HepG2 (cell line): ENCODE measurements around the gene SLC25A19.

Source experiments
- HMG20A ChIP-seq: IDR thresholded peaks from 2 replicates; pipeline ENCODE4 v1.6.1; 2016; ENCODE audit warnings: borderline replicate concordance
- ZNF614 ChIP-seq: IDR thresholded peaks from 2 replicates; pipeline ENCODE4 v1.6.1; 2018; ENCODE audit warnings: missing biosample characterization, missing genetic modification reagents, inconsistent platforms, borderline replicate concordance
- TF ChIP-seq, protein P1 (sequence below), 2 experiments: IDR thresholded peaks; 2 replicates each; pipeline ENCODE4 v1.6.1; 2011 to 2012; ENCODE audit warnings: low read length in 2 of 2, borderline replicate concordance in 1 of 2, low read depth in 1 of 2, mild to moderate bottlenecking in 1 of 2, moderate library complexity in 1 of 2
- TF ChIP-seq, protein P2 (sequence below): sonication (generic); formaldehyde crosslinking; conservative IDR thresholded peaks from 2 replicates; pipeline ENCODE4 v1.8.0; 2022; ENCODE audit warnings: mild to moderate bottlenecking, moderate library complexity, missing genetic modification reagents
- TF ChIP-seq, protein P3 (sequence below): sonication (generic); formaldehyde crosslinking; IDR thresholded peaks from 2 replicates; pipeline ENCODE4 v1.4.0; 2020; ENCODE audit warnings: low read depth, mild to moderate bottlenecking, missing genetic modification reagents
- TF ChIP-seq, protein P4 (sequence below): sonication (generic); formaldehyde crosslinking; IDR thresholded peaks from 2 replicates; pipeline ENCODE4 v1.5.0; 2020; ENCODE audit warnings: mild to moderate bottlenecking, missing genetic modification reagents, moderate library complexity

DNA sequence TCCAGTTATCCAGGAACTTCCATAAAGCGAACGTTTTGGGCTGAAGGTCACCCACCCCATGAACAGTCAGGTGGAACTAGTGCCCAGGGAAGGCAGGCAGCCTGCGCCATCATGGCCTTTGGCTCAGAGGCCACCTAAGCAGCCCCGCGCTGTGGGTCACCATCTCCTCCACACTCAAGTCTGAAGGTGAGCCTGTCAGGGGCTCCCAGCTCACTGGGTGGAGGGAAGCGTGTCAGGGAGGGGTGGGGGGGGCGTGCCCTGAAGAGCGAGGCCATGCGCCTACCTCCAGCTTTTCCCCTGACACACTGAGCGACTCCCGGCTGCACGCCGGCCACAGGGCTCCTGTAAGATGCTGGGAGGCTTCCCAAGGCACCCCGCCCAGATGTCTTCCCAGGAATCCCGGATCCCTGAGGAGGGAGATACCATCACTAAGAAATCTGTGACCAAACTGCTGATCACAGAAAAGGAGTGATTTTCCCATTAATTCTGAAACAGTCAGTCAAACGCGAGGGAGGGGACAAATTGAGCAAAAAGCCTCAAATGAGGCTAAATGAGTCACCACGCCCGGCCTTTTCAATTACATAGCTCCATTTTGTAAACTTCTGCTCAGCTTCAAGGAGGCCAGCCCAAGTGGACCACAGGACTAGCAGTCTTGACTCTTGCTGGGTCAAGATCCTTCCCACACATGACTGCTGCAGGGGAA is 26.5 kb upstream of the SLC25A19 start:
- TF ChIP-seq, protein P1, sequence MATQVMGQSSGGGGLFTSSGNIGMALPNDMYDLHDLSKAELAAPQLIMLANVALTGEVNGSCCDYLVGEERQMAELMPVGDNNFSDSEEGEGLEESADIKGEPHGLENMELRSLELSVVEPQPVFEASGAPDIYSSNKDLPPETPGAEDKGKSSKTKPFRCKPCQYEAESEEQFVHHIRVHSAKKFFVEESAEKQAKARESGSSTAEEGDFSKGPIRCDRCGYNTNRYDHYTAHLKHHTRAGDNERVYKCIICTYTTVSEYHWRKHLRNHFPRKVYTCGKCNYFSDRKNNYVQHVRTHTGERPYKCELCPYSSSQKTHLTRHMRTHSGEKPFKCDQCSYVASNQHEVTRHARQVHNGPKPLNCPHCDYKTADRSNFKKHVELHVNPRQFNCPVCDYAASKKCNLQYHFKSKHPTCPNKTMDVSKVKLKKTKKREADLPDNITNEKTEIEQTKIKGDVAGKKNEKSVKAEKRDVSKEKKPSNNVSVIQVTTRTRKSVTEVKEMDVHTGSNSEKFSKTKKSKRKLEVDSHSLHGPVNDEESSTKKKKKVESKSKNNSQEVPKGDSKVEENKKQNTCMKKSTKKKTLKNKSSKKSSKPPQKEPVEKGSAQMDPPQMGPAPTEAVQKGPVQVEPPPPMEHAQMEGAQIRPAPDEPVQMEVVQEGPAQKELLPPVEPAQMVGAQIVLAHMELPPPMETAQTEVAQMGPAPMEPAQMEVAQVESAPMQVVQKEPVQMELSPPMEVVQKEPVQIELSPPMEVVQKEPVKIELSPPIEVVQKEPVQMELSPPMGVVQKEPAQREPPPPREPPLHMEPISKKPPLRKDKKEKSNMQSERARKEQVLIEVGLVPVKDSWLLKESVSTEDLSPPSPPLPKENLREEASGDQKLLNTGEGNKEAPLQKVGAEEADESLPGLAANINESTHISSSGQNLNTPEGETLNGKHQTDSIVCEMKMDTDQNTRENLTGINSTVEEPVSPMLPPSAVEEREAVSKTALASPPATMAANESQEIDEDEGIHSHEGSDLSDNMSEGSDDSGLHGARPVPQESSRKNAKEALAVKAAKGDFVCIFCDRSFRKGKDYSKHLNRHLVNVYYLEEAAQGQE (IDR thresholded peaks at IDR 0.05; ENCODE audit: borderline replicate concordance in 1 of 2, low read depth in 1 of 2, low read length in 2 of 2): no peak
- TF ChIP-seq, protein P2, sequence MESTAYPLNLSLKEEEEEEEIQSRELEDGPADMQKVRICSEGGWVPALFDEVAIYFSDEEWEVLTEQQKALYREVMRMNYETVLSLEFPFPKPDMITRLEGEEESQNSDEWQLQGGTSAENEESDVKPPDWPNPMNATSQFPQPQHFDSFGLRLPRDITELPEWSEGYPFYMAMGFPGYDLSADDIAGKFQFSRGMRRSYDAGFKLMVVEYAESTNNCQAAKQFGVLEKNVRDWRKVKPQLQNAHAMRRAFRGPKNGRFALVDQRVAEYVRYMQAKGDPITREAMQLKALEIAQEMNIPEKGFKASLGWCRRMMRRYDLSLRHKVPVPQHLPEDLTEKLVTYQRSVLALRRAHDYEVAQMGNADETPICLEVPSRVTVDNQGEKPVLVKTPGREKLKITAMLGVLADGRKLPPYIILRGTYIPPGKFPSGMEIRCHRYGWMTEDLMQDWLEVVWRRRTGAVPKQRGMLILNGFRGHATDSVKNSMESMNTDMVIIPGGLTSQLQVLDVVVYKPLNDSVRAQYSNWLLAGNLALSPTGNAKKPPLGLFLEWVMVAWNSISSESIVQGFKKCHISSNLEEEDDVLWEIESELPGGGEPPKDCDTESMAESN: no peak
- TF ChIP-seq HMG20A (no peak), ZNF614 (CRISPR knock-in tag) (no peak)
- TF ChIP-seq, protein P3, sequence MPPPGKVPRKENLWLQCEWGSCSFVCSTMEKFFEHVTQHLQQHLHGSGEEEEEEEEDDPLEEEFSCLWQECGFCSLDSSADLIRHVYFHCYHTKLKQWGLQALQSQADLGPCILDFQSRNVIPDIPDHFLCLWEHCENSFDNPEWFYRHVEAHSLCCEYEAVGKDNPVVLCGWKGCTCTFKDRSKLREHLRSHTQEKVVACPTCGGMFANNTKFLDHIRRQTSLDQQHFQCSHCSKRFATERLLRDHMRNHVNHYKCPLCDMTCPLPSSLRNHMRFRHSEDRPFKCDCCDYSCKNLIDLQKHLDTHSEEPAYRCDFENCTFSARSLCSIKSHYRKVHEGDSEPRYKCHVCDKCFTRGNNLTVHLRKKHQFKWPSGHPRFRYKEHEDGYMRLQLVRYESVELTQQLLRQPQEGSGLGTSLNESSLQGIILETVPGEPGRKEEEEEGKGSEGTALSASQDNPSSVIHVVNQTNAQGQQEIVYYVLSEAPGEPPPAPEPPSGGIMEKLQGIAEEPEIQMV: no peak
- TF ChIP-seq, protein P4, sequence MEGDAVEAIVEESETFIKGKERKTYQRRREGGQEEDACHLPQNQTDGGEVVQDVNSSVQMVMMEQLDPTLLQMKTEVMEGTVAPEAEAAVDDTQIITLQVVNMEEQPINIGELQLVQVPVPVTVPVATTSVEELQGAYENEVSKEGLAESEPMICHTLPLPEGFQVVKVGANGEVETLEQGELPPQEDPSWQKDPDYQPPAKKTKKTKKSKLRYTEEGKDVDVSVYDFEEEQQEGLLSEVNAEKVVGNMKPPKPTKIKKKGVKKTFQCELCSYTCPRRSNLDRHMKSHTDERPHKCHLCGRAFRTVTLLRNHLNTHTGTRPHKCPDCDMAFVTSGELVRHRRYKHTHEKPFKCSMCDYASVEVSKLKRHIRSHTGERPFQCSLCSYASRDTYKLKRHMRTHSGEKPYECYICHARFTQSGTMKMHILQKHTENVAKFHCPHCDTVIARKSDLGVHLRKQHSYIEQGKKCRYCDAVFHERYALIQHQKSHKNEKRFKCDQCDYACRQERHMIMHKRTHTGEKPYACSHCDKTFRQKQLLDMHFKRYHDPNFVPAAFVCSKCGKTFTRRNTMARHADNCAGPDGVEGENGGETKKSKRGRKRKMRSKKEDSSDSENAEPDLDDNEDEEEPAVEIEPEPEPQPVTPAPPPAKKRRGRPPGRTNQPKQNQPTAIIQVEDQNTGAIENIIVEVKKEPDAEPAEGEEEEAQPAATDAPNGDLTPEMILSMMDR (CRISPR knock-in tag): no peak
